GM19035 (cell line): ENCODE results near the gene MAP7D1.
A peak's percentile ranks its signal among the peaks of the same experiment; 100 is the strongest.

Source experiments
- ATAC-seq: cut with Tn5 transposase; IDR thresholded peaks from one replicate; pipeline ENCODE4 v1.9.1; 2021; ENCODE audit not compliant: unreplicated experiment

Gene MAP7D1

GRCh38 chr1:36126797-36127500 is 29.0 kb upstream of the MAP7D1 start:
- ATAC-seq, result no peak

GRCh38 chr1:36128126-36128904 is 27.6 kb upstream of the MAP7D1 start:
- no peak for ATAC-seq

GRCh38 chr1:36128905-36129206 is 27.1 kb upstream of the MAP7D1 start:
- ATAC-seq, result no peak

- ATAC-seq, result no peak
Measured at GRCh38 chr1:36132029-36132428, 23.9 kb upstream of the MAP7D1 start.

GRCh38 chr1:36133484-36133883 is 22.5 kb upstream of the MAP7D1 start:
- ATAC-seq, result no peak

GRCh38 chr1:36134031-36134430 is 21.9 kb upstream of the MAP7D1 start:
- ATAC-seq, result no peak

GRCh38 chr1:36134505-36135329 is 21.2 kb upstream of the MAP7D1 start:
- ATAC-seq, result no peak

- ATAC-seq, result no peak
Measured at GRCh38 chr1:36135330-36135667, 20.7 kb upstream of the MAP7D1 start.

- ATAC-seq, result no peak
Measured at GRCh38 chr1:36135796-36136195, 20.2 kb upstream of the MAP7D1 start.

GRCh38 chr1:36136535-36136934 is 19.4 kb upstream of the MAP7D1 start:
- ATAC-seq, result no peak

- no peak for ATAC-seq
Measured at GRCh38 chr1:36137226-36137625, 18.7 kb upstream of the MAP7D1 start.

- ATAC-seq, result no peak
Measured at GRCh38 chr1:36137776-36138175, 18.2 kb upstream of the MAP7D1 start.

- no peak for ATAC-seq
Measured at GRCh38 chr1:36139521-36139920, 16.4 kb upstream of the MAP7D1 start.

- no peak for ATAC-seq
Measured at GRCh38 chr1:36142121-36142520, 13.8 kb upstream of the MAP7D1 start.

- no peak for ATAC-seq
Measured at GRCh38 chr1:36143424-36143823, 12.5 kb upstream of the MAP7D1 start.

GRCh38 chr1:36144413-36144812 is 11.5 kb upstream of the MAP7D1 start:
- no peak for ATAC-seq

GRCh38 chr1:36148821-36149236 is 7.1 kb upstream of the MAP7D1 start:
- no peak for ATAC-seq

- peak; percentile 88 for ATAC-seq
Measured at GRCh38 chr1:36149237-36149972, 6.6 kb upstream of the MAP7D1 start, which contains the start of gene TRAPPC3. TRAPPC3 (minus strand) TSS chr1:36149486; CDS start chr1:36149378, 108 bp downstream.

GRCh38 chr1:36149973-36150295 is 6.0 kb upstream of the MAP7D1 start:
- ATAC-seq, result no peak

GRCh38 chr1:36150296-36151133 is 5.4 kb upstream of the MAP7D1 start:
- peak; percentile 49 for ATAC-seq
